H1 (cell line): ENCODE data around the gene WDR27. TPM values are rescaled to one million over a fixed set of nuclear protein-coding genes. Genes with fewer than 3 reads are reported as not detected.

Experiments used
- NANOG ChIP-seq: IDR thresholded peaks from 2 replicates; pipeline ENCODE4 v1.6.1; 2011; ENCODE audit warnings: low read length, low read depth, mild to moderate bottlenecking, inconsistent platforms; ENCODE audit not compliant: insufficient read depth, poor library complexity, severe bottlenecking
- SIRT6 ChIP-seq: IDR thresholded peaks from one replicate; pipeline ENCODE4 v1.7.1; 2012; ENCODE audit warnings: low read length, inconsistent platforms
- polyA plus RNA-seq, 7 experiments: library from polyadenylated mRNA; depleted of rRNA in 3 of 7; stranded (reverse) in 5 of 7; unstranded in 2 of 7; fragments of >200 nt in 5 of 7; fragments of 200-250 nt in 2 of 7; gene quantifications; 1 replicate in 5 of 7; 2 replicates in 1 of 7; 4 replicates in 1 of 7; pipeline versions ENCODE4 v1.2.1 to v1.2.3, GENCODE V29; 2011 to 2013; ENCODE audit warnings: missing spikeins in 2 of 7, mixed read lengths in 2 of 7
- total RNA-seq: library from RNA; stranded (reverse); fragmentation: NEBNext Ultra II Directional; extraction: Animal tissue kit (Norgen Biotek cat#: 25700); gene quantifications from 2 replicates; pipeline ENCODE4 v1.2.1, GENCODE V29; 2021

The WDR27 gene
- total and polyA plus RNA-seq, 2 of the 8 experiments (the other 6 are each of a cell fraction or from before 2014, with no cell fraction given): 53.6 to 68.6 TPM

- no peak for TF ChIP-seq SIRT6
- no peak for TF ChIP-seq NANOG
Observed at GRCh38 chr6:169714178-169714577, 12.3 kb upstream of the WDR27 start (continued).
